ENCODE data around the gene CDK2AP2.
A peak's percentile ranks its signal among the peaks of the same experiment; 100 is the strongest.
"Not testable (repeated sequence)": the region's sequence is repeated elsewhere in the genome, so short reads cannot be mapped to it uniquely, and the experiment has no call there.

Gene CDK2AP2

GRCh38 chr11:67466962-67467771 lies 40.8 kb downstream of the CDK2AP2 start:
- DNase-seq (ENCODE audit: low read depth), result no peak
- TF ChIP-seq MAX (IDR thresholded peaks at IDR 0.05; ENCODE audit: low read depth, low read length) (no peak), MYC (IDR thresholded peaks at IDR 0.05; ENCODE audit: low read depth, low read length) (no peak), POLR2A (IDR thresholded peaks at IDR 0.05; ENCODE audit: extremely low read depth, insufficient read length) (no peak), CTCF (IDR thresholded peaks at IDR 0.05; ENCODE audit: low read depth, low read length) (no peak)
- H3K4me3 ChIP-seq (ENCODE audit: low read depth, low read length), result no peak overlapping the region

GRCh38 chr11:67466367-67466766 lies 41.6 kb downstream of the CDK2AP2 start:
- TF ChIP-seq CTCF (IDR thresholded peaks at IDR 0.05; ENCODE audit: low read depth, low read length) (no peak), MYC (IDR thresholded peaks at IDR 0.05; ENCODE audit: low read depth, low read length) (no peak), MAX (IDR thresholded peaks at IDR 0.05; ENCODE audit: low read depth, low read length) (no peak)
- no peak overlapping the region for H3K4me3 ChIP-seq (ENCODE audit: low read depth, low read length)
- DNase-seq (ENCODE audit: low read depth), result no peak

GRCh38 chr11:67465530-67465929 lies 42.4 kb downstream of the CDK2AP2 start:
- peak overlapping the region; percentile 83 for H3K4me3 ChIP-seq (ENCODE audit: low read depth, low read length)
- not testable (repeated sequence) for DNase-seq (ENCODE audit: low read depth)

- H3K4me3 ChIP-seq (ENCODE audit: low read depth, low read length), result peak overlapping the region; percentile 83
Measured at GRCh38 chr11:67465189-67465510, 42.8 kb downstream of the CDK2AP2 start.

GRCh38 chr11:67464411-67465188 lies 43.4 kb downstream of the CDK2AP2 start:
- H3K4me3 ChIP-seq (ENCODE audit: low read depth, low read length), result peak overlapping the region; percentile 83
- TF ChIP-seq POLR2A (IDR thresholded peaks at IDR 0.05; ENCODE audit: extremely low read depth, insufficient read length) (peak; percentile 85), CTCF (IDR thresholded peaks at IDR 0.05; ENCODE audit: low read depth, low read length) (no peak), MYC (IDR thresholded peaks at IDR 0.05; ENCODE audit: low read depth, low read length) (peak; percentile 47; the same call in 1 of the 2 replicates), MAX (IDR thresholded peaks at IDR 0.05; ENCODE audit: low read depth, low read length) (peak; percentile 70)
- DNase-seq (ENCODE audit: low read depth), result peak; percentile 93

More at GRCh38 chr11:67465189-67465510, 42.8 kb downstream of the CDK2AP2 start:
- TF ChIP-seq POLR2A (IDR thresholded peaks at IDR 0.05; ENCODE audit: extremely low read depth, insufficient read length), result no peak
- no peak for TF ChIP-seq CTCF (IDR thresholded peaks at IDR 0.05; ENCODE audit: low read depth, low read length)
- TF ChIP-seq MYC (IDR thresholded peaks at IDR 0.05; ENCODE audit: low read depth, low read length), result no peak
- no peak for TF ChIP-seq MAX (IDR thresholded peaks at IDR 0.05; ENCODE audit: low read depth, low read length)
- DNase-seq (ENCODE audit: low read depth), result no peak

- DNase-seq (ENCODE audit: low read depth), result peak; percentile 90
- TF ChIP-seq MYC (IDR thresholded peaks at IDR 0.05; ENCODE audit: low read depth, low read length) (peak; percentile 79), CTCF (IDR thresholded peaks at IDR 0.05; ENCODE audit: low read depth, low read length) (no peak), POLR2A (IDR thresholded peaks at IDR 0.05; ENCODE audit: extremely low read depth, insufficient read length) (peak; percentile 40), MAX (IDR thresholded peaks at IDR 0.05; ENCODE audit: low read depth, low read length) (peak; percentile 67)
- peak overlapping the region; percentile 59 for H3K4me3 ChIP-seq (ENCODE audit: low read depth, low read length)
Measured at GRCh38 chr11:67463680-67464410, 44.1 kb downstream of the CDK2AP2 start.
